HepG2 (cell line): ENCODE measurements around the gene L3MBTL1. TPM values are rescaled to one million over a fixed set of nuclear protein-coding genes. Genes with fewer than 3 reads are reported as not detected.
A peak's percentile ranks its signal among the peaks of the same experiment; 100 is the strongest.

Experiments used
- ATAC-seq: fragments of 200-7000 bp; cut with Tn5 transposase; 3 replicates; pipeline ENCODE4 v1.9.1; 2020; ENCODE audit warnings: mild to moderate bottlenecking, moderate library complexity
- BruUV-seq: library from RNA; stranded (reverse); fragments of 400-500 nt; replicated peaks from 2 replicates; lab custom pipeline; 2021; lab: Mats Ljungman, UMichigan
- CTCF ChIA-PET: fragments of 300-600 bp; formaldehyde crosslinking; extraction: SDS; loops from one replicate; lab custom pipeline; 2021; ENCODE audit warnings: low total read pairs, inconsistent platforms, low intra/inter-chr PET ratio; lab: Yijun Ruan, JAX
- POLR2A ChIA-PET: fragments of 350-600 bp; sonication (Branson Sonifier 250); formaldehyde crosslinking; loops from one replicate; lab custom pipeline; 2020; ENCODE audit warnings: antibody characterized with exemption, inconsistent platforms; lab: Yijun Ruan, JAX
- DNase-seq: peaks from one replicate; pipeline ENCODE4 v3.0.0-alpha.2; 2015; ENCODE audit warnings: low spot score
- FAIRE-seq: peaks from 3 replicates; lab custom pipeline; 2011; peaks lifted over from hg19 to GRCh38; lab: Jason Lieb, UNC
- H2AFZ ChIP-seq: one replicate; pipeline ENCODE4 v1.6.1; 2011; ENCODE audit warnings: low read length, inconsistent platforms
- H3K27ac ChIP-seq: fragments of 300-600 bp; 3 replicates; pipeline ENCODE4 v1.8.0; 2011; ENCODE audit warnings: mixed run types, mild to moderate bottlenecking, mixed read lengths, low read length, inconsistent platforms; ENCODE audit not compliant: insufficient read depth; ENCODE audit errors: extremely low read length
- H3K27me3 ChIP-seq, 2 experiments: fragments of 200-600 bp in 1 of 2; 2 replicates in 1 of 2; 3 replicates in 1 of 2; pipeline versions ENCODE4 v1.6.0 to v1.8.0; 2011; ENCODE audit warnings: low read length in 2 of 2, mild to moderate bottlenecking in 2 of 2, moderate library complexity in 2 of 2, inconsistent platforms in 1 of 2; ENCODE audit not compliant: insufficient read depth in 2 of 2, control insufficient read depth in 1 of 2
- H3K36me3 ChIP-seq, 2 experiments: fragments of 200-600 bp in 1 of 2; replicated peaks in 1 of 2; 2 replicates in 1 of 2; 3 replicates in 1 of 2; pipeline versions ENCODE4 v1.5.1 to v1.8.0; 2011; ENCODE audit warnings: low read length in 2 of 2, inconsistent platforms in 1 of 2; ENCODE audit not compliant: insufficient read depth in 2 of 2, control insufficient read depth in 1 of 2
- H3K4me1 ChIP-seq: 2 replicates; pipeline ENCODE4 v1.5.1; 2012; ENCODE audit warnings: low read length, inconsistent platforms; ENCODE audit not compliant: insufficient read depth
- H3K4me2 ChIP-seq: 2 replicates; pipeline ENCODE4 v1.6.0; 2011; ENCODE audit warnings: low read depth, low read length, inconsistent platforms
- H3K4me3 ChIP-seq, 3 experiments: fragments of 200-600 bp in 1 of 3; sonication (generic), shearing (Covaris generic) in 1 of 3; replicated peaks in 1 of 3; 2 replicates each; pipeline ENCODE4 v1.5.1; 2011 to 2016; ENCODE audit warnings: low read length in 3 of 3, inconsistent platforms in 2 of 3, low read depth in 2 of 3, mild to moderate bottlenecking in 2 of 3, control low read depth in 1 of 3, mixed read lengths in 1 of 3; ENCODE audit not compliant: insufficient read depth in 1 of 3
- H3K79me2 ChIP-seq: one replicate; pipeline ENCODE4 v1.6.1; 2011; ENCODE audit warnings: low read length, inconsistent platforms; ENCODE audit not compliant: insufficient read depth
- H3K9ac ChIP-seq: 2 replicates; pipeline ENCODE4 v1.6.0; 2011; ENCODE audit warnings: mild to moderate bottlenecking, low read depth, low read length, inconsistent platforms; ENCODE audit not compliant: insufficient read depth
- H3K9me3 ChIP-seq: 2 replicates; pipeline ENCODE4 v1.5.1; 2012; ENCODE audit warnings: mild to moderate bottlenecking, low read length
- H4K20me1 ChIP-seq: 2 replicates; pipeline ENCODE4 v1.6.0; 2011; ENCODE audit warnings: inconsistent platforms, mild to moderate bottlenecking, low read length, moderate library complexity; ENCODE audit not compliant: insufficient read depth
- ETV5 ChIP-seq: IDR thresholded peaks from 2 replicates; pipeline ENCODE4 v1.6.1; 2018; ENCODE audit warnings: missing biosample characterization, missing genetic modification reagents, inconsistent platforms, borderline replicate concordance
- HNRNPK ChIP-seq: fragments of 200-400 bp; formaldehyde crosslinking; IDR thresholded peaks from 2 replicates; pipeline ENCODE4 v1.6.1; 2018; ENCODE audit warnings: low read length, low read depth, moderate library complexity, mild to moderate bottlenecking; ENCODE audit not compliant: poor library complexity, severe bottlenecking
- PAF1 ChIP-seq: IDR thresholded peaks from 2 replicates; pipeline ENCODE4 v1.6.1; 2016; ENCODE audit warnings: missing genetic modification reagents, missing compliant biosample characterization
- SMC3 ChIP-seq: IDR thresholded peaks from 2 replicates; pipeline ENCODE4 v1.6.1; 2011; ENCODE audit warnings: low read length, improper control_type of control experiment
- ZBTB40 ChIP-seq, 2 experiments: fragments of 450-650 bp in 1 of 2; sonication (generic) in 1 of 2; formaldehyde crosslinking in 1 of 2; IDR thresholded peaks; 2 replicates each; pipeline versions ENCODE4 v1.6.1 to v1.8.0; 2016 to 2022; ENCODE audit warnings: antibody characterized with exemption in 1 of 2, mild to moderate bottlenecking in 1 of 2, missing genetic modification reagents in 1 of 2
- ZNF607 ChIP-seq: sonication (generic); formaldehyde crosslinking; IDR thresholded peaks from 2 replicates; pipeline ENCODE4 v1.5.1; 2020; ENCODE audit warnings: missing genetic modification reagents, mild to moderate bottlenecking, borderline replicate concordance
- ZNF609 ChIP-seq: sonication (generic); formaldehyde crosslinking; IDR thresholded peaks from 2 replicates; pipeline ENCODE4 v1.4.0; 2020; ENCODE audit warnings: mild to moderate bottlenecking, missing genetic modification reagents, borderline replicate concordance
- WGBS: methylation state at CpG from one replicate; pipeline ENCODE4 v1.1.6; 2017; ENCODE audit warnings: low lambda C conversion rate; 5-methylcytosine and 5-hydroxymethylcytosine counted together
- in situ Hi-C: cut with HindIII; loops from 2 replicates; pipeline ENCODE4 v1.10.0; 2017; ENCODE audit warnings: low pct_unique_long_range_greater_than_20kb; ENCODE audit not compliant: extremely low pct_ligation_motif_present
- intact Hi-C: fragments of 100-400 bp; cut with micrococcal nuclease; formaldehyde crosslinking; loops from one replicate; pipeline ENCODE4 v1.10.0; 2022; ENCODE audit not compliant: unreplicated experiment
- polyA plus RNA-seq, 8 experiments: library from polyadenylated mRNA; depleted of rRNA in 3 of 8; stranded (reverse) in 7 of 8; unstranded in 1 of 8; fragments of >200 nt; fragmentation: Illumina TruSeq in 4 of 8; extraction: Trizol in 4 of 8; gene quantifications; 2 replicates each; pipeline versions ENCODE4 v1.2.1 to v1.2.3, GENCODE V29; 2011 to 2016; ENCODE audit warnings: low read depth in 4 of 8, missing spikeins in 1 of 8, mixed read lengths in 1 of 8; ENCODE audit not compliant: insufficient read depth in 1 of 8
- total RNA-seq, 5 experiments: library from RNA; depleted of rRNA; stranded (reverse); fragments of >200 nt; fragmentation: Illumina TruSeq; extraction: Trizol; gene quantifications; 2 replicates each; pipeline ENCODE4 v1.2.3, GENCODE V29; 2016; ENCODE audit warnings: low read depth in 1 of 5

Gene L3MBTL1
- total and polyA plus RNA-seq, 2 of the 13 experiments (the other 11 are each of a cell fraction or from before 2014, with no cell fraction given) = 9.0 to 17.8 TPM

GRCh38 chr20:43467589-43467988 lies 39.9 kb upstream of the L3MBTL1 start (continued):
- TF ChIP-seq ZNF609 (CRISPR knock-in tag) (no peak), ZNF607 (CRISPR knock-in tag) (no peak), HNRNPK (peak; percentile 97), ETV5 (CRISPR knock-in tag) (no peak)

- 93% methylated on average over 11 of the region's 11 CpGs for WGBS
- Histone ChIP-seq H3K9me3 (no peaks in the 10 kb centered on the region), H2AFZ (no peak overlapping the region), H3K79me2 (no peaks in the 10 kb centered on the region), H3K4me3 (no peak overlapping the region), H3K4me2 (no peak overlapping the region), H3K4me1 (no peaks in the 10 kb centered on the region), H3K36me3 (peaks cover 0 to 4% of the 10 kb centered on the region in 2 experiments; a peak in 2 of 5 replicates), H4K20me1 (no peaks in the 10 kb centered on the region; the same call in 1 of the 2 replicates), H3K27ac (no peak overlapping the region), H3K9ac (no peak overlapping the region), H3K27me3 (no peaks in the 10 kb centered on the region)
- no TSS peak for BruUV-seq
- CTCF ChIA-PET = interaction anchor here (0.7 kb wide), 1 partner anchor 624 kb away, joined by 3 read pairs; no protein-coding TSS in a partner anchor
- DNase-seq (no peak), ATAC-seq (peak; percentile 2; the same call in 1 of the 3 replicates), FAIRE-seq (no peak)
- POLR2A ChIA-PET = interaction anchor here (1.3 to 2.1 kb wide), 2 partner anchors 16 kb away, joined by 6 to 13 read pairs; partner anchors contain the start of gene SRSF6
- in situ Hi-C loops = no loop called here
- intact Hi-C loops = no loop called here
- TF ChIP-seq ZBTB40 (IDR thresholded peaks at IDR 0.05) (no peak), ZBTB40 (CRISPR knock-in tag; IDR thresholded peaks at IDR 0.05) (no peak), PAF1 (CRISPR knock-in tag) (peak; percentile 7), SMC3 (peak; percentile 5; the same call in 1 of the 2 replicates)
Measured at GRCh38 chr20:43472671-43473380, 34.7 kb upstream of the L3MBTL1 start.
